Mammary epithelial cell (primary cell): ENCODE measurements around the gene MAD1L1.

Experiments used
- CTCF ChIP-seq, 2 donors: IDR thresholded peaks in 1 of 2; conservative IDR thresholded peaks in 1 of 2; 2 replicates each; pipeline ENCODE4 v1.5.1; 2011 to 2012; ENCODE audit warnings: inconsistent platforms in 2 of 2, low read length in 2 of 2, mild to moderate bottlenecking in 2 of 2, control low read depth in 1 of 2, low read depth in 1 of 2; ENCODE audit not compliant: insufficient read depth in 1 of 2; ENCODE audit errors: extremely low read depth in 1 of 2
- EZH2 ChIP-seq: IDR thresholded peaks from 2 replicates; pipeline ENCODE4 v1.6.1; 2012; ENCODE audit warnings: low read length, inconsistent platforms, borderline replicate concordance

- no peak for TF ChIP-seq EZH2
- TF ChIP-seq CTCF (conservative IDR thresholded peaks at IDR 0.05 in 1 of 2, IDR thresholded peaks at IDR 0.05 in 1 of 2; ENCODE audit: extremely low read depth in 1 of 2, insufficient read depth in 1 of 2, low read depth in 1 of 2, low read length in 2 of 2) = no peak
These were observed 100.9 kb downstream of the MAD1L1 start for GRCh38 chr7:2131800-2132199.
